ENCODE data around the gene LYL1. TPM values are rescaled to one million over a fixed set of nuclear protein-coding genes. Genes with fewer than 3 reads are reported as not detected.
A peak's percentile ranks its signal among the peaks of the same experiment; 100 is the strongest.

Gene LYL1
- total and polyA plus RNA-seq, 9 of the 15 experiments (the other 6 are each of a cell fraction or from before 2014, with no cell fraction given), result 1.3 to 266 (median 34.0) TPM

DNA sequence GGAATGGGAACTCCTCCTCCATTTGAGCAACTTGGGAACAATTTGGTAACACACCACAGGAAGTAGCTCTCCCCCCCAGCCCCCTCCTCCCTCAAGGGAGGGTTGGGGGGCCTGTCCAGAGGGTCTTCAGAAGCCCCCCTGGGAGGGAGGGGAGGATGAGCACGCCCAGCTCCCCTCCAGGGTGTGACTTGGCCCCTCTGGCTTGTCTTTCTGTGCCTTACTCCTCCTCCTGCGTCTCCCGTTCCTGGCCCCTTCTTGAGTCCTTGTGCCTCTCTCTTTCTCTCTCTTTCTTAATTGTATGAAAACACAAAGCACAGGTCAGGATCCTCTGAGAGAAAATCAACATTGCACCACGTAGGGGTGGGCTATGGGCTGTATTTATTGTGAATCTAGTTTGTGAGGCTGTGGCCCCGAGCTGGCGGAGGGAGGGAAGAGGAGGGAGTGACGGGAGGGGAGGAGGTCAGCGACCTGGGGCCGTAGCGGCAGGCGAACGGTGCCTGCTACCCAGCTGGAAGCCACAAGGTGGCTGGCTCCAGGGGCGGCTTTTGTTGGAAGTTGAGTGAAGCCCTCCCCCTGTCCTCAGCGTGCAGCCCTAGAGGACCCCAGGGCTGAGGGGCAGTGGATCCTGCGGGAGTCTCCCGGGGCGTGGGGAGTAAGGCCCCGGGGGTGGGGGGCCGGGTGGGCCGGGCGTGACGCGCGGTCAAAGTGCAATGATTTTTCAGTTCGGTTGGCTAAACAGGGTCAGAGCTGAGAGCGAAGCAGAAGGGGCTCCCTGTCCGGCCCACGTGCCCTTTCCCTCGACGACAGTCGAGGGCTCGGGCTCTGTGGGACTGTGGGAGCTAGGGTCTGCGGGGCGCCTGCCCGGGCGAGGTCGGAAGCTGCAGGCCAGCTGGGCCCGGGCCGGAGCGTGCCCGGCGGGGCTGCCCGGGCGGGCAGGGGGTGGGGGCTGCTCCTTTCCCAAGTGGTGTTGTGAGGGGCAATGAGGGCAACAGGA is 6.4 kb downstream of the LYL1 start (continued):
- TF ChIP-seq FOXA3 (CRISPR knock-in tag; conservative IDR thresholded peaks at IDR 0.05 in 1 of 2, IDR thresholded peaks at IDR 0.05 in 1 of 2) (0 out of 4 replicates have a peak, but pooled peaks of 1 of the 2 experiments have one; percentile 7), HNRNPL (IDR thresholded peaks at IDR 0.05; ENCODE audit: low read depth, low read length) (peak; percentile 61; the same call in 1 of the 2 replicates), DMBX1 (CRISPR knock-in tag; IDR thresholded peaks at IDR 0.05; ENCODE audit: borderline replicate concordance) (peak; percentile 63; the same call in 1 of the 2 replicates), ARID1B (IDR thresholded peaks at IDR 0.05) (peak; percentile 43), HMG20A (CRISPR knock-in tag; conservative IDR thresholded peaks at IDR 0.05) (no peak), L3MBTL2 (IDR thresholded peaks at IDR 0.05) (peak; percentile 97), ZBTB17 (CRISPR knock-in tag; IDR thresholded peaks at IDR 0.05) (peak; percentile 50; the same call in 1 of the 2 replicates), U2AF1 (optimal IDR thresholded peaks at IDR 0.05; ENCODE audit: low read depth, low read length) (no peak), NEUROD1 (IDR thresholded peaks at IDR 0.05; ENCODE audit: borderline replicate concordance, low read depth, low read length, partially characterized antibody) (peak; percentile 57), SUPT5H (IDR thresholded peaks at IDR 0.05) (peak; percentile 77), ERF (CRISPR knock-in tag; IDR thresholded peaks at IDR 0.05) (peak; percentile 45; the same call in 1 of the 2 replicates), MBD2 (IDR thresholded peaks at IDR 0.05; ENCODE audit: borderline replicate concordance, low read depth) (no peak; the same call in 1 of the 2 replicates), ZNF717 (CRISPR knock-in tag; IDR thresholded peaks at IDR 0.05) (0 out of 2 replicates have a peak, but pooled peaks have one; percentile 50), ZNF175 (CRISPR knock-in tag; IDR thresholded peaks at IDR 0.05; ENCODE audit: low read depth) (peak; percentile 60; the same call in 1 of the 2 replicates)
- TF ChIP-seq, protein P1, sequence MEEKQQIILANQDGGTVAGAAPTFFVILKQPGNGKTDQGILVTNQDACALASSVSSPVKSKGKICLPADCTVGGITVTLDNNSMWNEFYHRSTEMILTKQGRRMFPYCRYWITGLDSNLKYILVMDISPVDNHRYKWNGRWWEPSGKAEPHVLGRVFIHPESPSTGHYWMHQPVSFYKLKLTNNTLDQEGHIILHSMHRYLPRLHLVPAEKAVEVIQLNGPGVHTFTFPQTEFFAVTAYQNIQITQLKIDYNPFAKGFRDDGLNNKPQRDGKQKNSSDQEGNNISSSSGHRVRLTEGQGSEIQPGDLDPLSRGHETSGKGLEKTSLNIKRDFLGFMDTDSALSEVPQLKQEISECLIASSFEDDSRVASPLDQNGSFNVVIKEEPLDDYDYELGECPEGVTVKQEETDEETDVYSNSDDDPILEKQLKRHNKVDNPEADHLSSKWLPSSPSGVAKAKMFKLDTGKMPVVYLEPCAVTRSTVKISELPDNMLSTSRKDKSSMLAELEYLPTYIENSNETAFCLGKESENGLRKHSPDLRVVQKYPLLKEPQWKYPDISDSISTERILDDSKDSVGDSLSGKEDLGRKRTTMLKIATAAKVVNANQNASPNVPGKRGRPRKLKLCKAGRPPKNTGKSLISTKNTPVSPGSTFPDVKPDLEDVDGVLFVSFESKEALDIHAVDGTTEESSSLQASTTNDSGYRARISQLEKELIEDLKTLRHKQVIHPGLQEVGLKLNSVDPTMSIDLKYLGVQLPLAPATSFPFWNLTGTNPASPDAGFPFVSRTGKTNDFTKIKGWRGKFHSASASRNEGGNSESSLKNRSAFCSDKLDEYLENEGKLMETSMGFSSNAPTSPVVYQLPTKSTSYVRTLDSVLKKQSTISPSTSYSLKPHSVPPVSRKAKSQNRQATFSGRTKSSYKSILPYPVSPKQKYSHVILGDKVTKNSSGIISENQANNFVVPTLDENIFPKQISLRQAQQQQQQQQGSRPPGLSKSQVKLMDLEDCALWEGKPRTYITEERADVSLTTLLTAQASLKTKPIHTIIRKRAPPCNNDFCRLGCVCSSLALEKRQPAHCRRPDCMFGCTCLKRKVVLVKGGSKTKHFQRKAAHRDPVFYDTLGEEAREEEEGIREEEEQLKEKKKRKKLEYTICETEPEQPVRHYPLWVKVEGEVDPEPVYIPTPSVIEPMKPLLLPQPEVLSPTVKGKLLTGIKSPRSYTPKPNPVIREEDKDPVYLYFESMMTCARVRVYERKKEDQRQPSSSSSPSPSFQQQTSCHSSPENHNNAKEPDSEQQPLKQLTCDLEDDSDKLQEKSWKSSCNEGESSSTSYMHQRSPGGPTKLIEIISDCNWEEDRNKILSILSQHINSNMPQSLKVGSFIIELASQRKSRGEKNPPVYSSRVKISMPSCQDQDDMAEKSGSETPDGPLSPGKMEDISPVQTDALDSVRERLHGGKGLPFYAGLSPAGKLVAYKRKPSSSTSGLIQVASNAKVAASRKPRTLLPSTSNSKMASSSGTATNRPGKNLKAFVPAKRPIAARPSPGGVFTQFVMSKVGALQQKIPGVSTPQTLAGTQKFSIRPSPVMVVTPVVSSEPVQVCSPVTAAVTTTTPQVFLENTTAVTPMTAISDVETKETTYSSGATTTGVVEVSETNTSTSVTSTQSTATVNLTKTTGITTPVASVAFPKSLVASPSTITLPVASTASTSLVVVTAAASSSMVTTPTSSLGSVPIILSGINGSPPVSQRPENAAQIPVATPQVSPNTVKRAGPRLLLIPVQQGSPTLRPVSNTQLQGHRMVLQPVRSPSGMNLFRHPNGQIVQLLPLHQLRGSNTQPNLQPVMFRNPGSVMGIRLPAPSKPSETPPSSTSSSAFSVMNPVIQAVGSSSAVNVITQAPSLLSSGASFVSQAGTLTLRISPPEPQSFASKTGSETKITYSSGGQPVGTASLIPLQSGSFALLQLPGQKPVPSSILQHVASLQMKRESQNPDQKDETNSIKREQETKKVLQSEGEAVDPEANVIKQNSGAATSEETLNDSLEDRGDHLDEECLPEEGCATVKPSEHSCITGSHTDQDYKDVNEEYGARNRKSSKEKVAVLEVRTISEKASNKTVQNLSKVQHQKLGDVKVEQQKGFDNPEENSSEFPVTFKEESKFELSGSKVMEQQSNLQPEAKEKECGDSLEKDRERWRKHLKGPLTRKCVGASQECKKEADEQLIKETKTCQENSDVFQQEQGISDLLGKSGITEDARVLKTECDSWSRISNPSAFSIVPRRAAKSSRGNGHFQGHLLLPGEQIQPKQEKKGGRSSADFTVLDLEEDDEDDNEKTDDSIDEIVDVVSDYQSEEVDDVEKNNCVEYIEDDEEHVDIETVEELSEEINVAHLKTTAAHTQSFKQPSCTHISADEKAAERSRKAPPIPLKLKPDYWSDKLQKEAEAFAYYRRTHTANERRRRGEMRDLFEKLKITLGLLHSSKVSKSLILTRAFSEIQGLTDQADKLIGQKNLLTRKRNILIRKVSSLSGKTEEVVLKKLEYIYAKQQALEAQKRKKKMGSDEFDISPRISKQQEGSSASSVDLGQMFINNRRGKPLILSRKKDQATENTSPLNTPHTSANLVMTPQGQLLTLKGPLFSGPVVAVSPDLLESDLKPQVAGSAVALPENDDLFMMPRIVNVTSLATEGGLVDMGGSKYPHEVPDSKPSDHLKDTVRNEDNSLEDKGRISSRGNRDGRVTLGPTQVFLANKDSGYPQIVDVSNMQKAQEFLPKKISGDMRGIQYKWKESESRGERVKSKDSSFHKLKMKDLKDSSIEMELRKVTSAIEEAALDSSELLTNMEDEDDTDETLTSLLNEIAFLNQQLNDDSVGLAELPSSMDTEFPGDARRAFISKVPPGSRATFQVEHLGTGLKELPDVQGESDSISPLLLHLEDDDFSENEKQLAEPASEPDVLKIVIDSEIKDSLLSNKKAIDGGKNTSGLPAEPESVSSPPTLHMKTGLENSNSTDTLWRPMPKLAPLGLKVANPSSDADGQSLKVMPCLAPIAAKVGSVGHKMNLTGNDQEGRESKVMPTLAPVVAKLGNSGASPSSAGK (IDR thresholded peaks at IDR 0.05), result peak; percentile 88
- TF ChIP-seq, protein P2, sequence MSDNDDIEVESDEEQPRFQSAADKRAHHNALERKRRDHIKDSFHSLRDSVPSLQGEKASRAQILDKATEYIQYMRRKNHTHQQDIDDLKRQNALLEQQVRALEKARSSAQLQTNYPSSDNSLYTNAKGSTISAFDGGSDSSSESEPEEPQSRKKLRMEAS (CRISPR knock-in tag; IDR thresholded peaks at IDR 0.05), result peak; percentile 75

All from K562 (cell line).